SU-DHL-6 (cell line): ENCODE measurements around the gene EEF2K.
"Not testable (repeated sequence)": the region's sequence is repeated elsewhere in the genome, so short reads cannot be mapped to it uniquely, and the experiment has no call there.

Experiments
- H2AFZ ChIP-seq: fragments of 200-600 bp; sonication (generic); 2 replicates; pipeline ENCODE4 v1.6.1; 2014; ENCODE audit warnings: low read depth, mild to moderate bottlenecking, moderate library complexity, mixed read lengths, antibody characterized with exemption, low read length; ENCODE audit not compliant: severe bottlenecking
- H3F3A ChIP-seq: fragments of 200-600 bp; shearing (Covaris generic); 2 replicates; pipeline ENCODE4 v1.6.0; 2016; ENCODE audit warnings: antibody characterized with exemption, mild to moderate bottlenecking; ENCODE audit not compliant: insufficient read depth
- H3K27ac ChIP-seq: fragments of 200-600 bp; sonication (generic); 2 replicates; pipeline ENCODE4 v1.5.1; 2016; ENCODE audit warnings: low read depth, mild to moderate bottlenecking, low read length, moderate library complexity, mixed read lengths
- H3K27me3 ChIP-seq: fragments of 200-600 bp; sonication (generic), shearing (Covaris generic); 2 replicates; pipeline ENCODE4 v1.6.0; 2014; ENCODE audit warnings: mild to moderate bottlenecking, low read length
- H3K36me3 ChIP-seq: fragments of 200-600 bp; sonication (generic); 2 replicates; pipeline ENCODE4 v1.6.1; 2014; ENCODE audit warnings: mild to moderate bottlenecking, low read length, mixed read lengths
- H3K4me2 ChIP-seq: fragments of 300-600, 200-600 bp; shearing (Covaris generic), sonication (generic); 2 replicates; pipeline ENCODE4 v1.6.0; 2014; ENCODE audit warnings: low read length, low read depth, mild to moderate bottlenecking; ENCODE audit not compliant: poor library complexity, severe bottlenecking
- H3K4me3 ChIP-seq: fragments of 200-600 bp; sonication (generic); 2 replicates; pipeline ENCODE4 v1.5.1; 2014; ENCODE audit warnings: antibody characterized with exemption, low read length, mild to moderate bottlenecking, mixed read lengths; ENCODE audit not compliant: insufficient read depth, poor library complexity, severe bottlenecking
- H3K79me2 ChIP-seq: fragments of 200-600 bp; sonication (generic); 2 replicates; pipeline ENCODE4 v1.6.1; 2014; ENCODE audit warnings: mild to moderate bottlenecking, low read length, moderate library complexity; ENCODE audit not compliant: insufficient read depth
- H3K9ac ChIP-seq: fragments of 200-600 bp; sonication (generic); 2 replicates; pipeline ENCODE4 v1.7.0; 2014; ENCODE audit warnings: mild to moderate bottlenecking, low read length
- H3K9me2 ChIP-seq: fragments of 200-600 bp; sonication (generic); replicated peaks from 2 replicates; pipeline ENCODE4 v1.6.1; 2014; ENCODE audit warnings: low read length; ENCODE audit not compliant: insufficient read depth
- H3K9me3 ChIP-seq: fragments of 200-600 bp; sonication (generic); 2 replicates; pipeline ENCODE4 v1.6.1; 2014; ENCODE audit warnings: low read length, mixed read lengths; ENCODE audit not compliant: insufficient read depth
- H4K20me1 ChIP-seq: fragments of 200-600 bp; sonication (generic); 2 replicates; pipeline ENCODE4 v1.6.1; 2014; ENCODE audit warnings: low read depth, mild to moderate bottlenecking, antibody characterized with exemption, low read length, moderate library complexity, mixed read lengths
- EZH2phosphoT487 ChIP-seq: fragments of 200-600 bp; sonication (generic), shearing (Covaris generic); conservative IDR thresholded peaks from 2 replicates; pipeline ENCODE4 v1.6.1; 2018; ENCODE audit warnings: mild to moderate bottlenecking, antibody characterized with exemption, low read length, moderate library complexity, mixed read lengths
- TF ChIP-seq, protein P1 (sequence below): fragments of 200-600 bp; sonication (generic); IDR thresholded peaks from one replicate; pipeline ENCODE4 v1.5.1; 2017; ENCODE audit warnings: antibody characterized with exemption, mild to moderate bottlenecking, low read length, moderate library complexity; ENCODE audit not compliant: insufficient read depth, poor library complexity, severe bottlenecking

The EEF2K gene

DNA sequence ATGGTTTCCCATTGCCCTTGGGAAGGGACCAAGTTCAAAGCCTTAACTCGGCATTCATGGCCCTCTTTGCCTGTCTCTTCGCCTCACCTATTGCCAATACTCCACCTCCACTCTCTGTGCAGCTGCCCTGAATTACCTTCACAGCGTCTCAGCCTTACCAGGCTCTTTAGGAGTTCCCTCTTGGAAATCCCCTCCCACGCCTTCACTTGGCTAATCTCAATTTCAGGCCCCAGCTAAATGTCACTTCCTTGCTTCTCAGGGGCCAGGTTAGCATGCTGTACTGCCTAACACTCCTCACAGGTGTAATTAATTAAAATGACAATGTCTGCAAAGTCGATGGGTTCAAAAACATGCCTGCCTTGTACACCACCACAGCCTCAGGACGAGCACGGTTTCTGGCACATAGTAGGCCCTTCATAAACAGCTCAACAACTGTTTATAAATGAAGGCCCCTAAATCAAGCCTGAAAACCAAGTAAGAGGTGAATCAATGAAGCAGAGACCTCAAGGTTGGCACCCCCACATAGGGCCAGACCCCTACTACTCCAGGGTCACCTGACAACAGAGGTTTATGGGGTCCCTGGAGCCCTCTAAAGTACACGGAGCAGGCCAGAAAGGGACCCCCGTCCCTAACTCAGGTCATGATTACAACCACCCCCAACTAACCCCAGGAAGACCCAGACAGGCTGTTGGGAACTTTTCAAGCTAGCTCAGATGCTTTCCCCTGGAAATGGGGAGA, 11.2 kb upstream of the EEF2K start:
- H3K27ac ChIP-seq: no peak overlapping the region
- H3F3A ChIP-seq: peaks cover 8% of the 10 kb centered on the region; the same call in 1 of the 2 replicates
- peak overlapping the region; percentile 94 for H3K4me2 ChIP-seq
- no peaks in the 10 kb centered on the region for H4K20me1 ChIP-seq
- no peak overlapping the region for H2AFZ ChIP-seq
- H3K9me2 ChIP-seq: no peaks in the 10 kb centered on the region
- no peaks in the 10 kb centered on the region for H3K79me2 ChIP-seq
- no peaks in the 10 kb centered on the region for H3K9me3 ChIP-seq
- H3K27me3 ChIP-seq: no peaks in the 10 kb centered on the region
- H3K4me3 ChIP-seq: peak overlapping the region; percentile 76
- TF ChIP-seq, protein P1, sequence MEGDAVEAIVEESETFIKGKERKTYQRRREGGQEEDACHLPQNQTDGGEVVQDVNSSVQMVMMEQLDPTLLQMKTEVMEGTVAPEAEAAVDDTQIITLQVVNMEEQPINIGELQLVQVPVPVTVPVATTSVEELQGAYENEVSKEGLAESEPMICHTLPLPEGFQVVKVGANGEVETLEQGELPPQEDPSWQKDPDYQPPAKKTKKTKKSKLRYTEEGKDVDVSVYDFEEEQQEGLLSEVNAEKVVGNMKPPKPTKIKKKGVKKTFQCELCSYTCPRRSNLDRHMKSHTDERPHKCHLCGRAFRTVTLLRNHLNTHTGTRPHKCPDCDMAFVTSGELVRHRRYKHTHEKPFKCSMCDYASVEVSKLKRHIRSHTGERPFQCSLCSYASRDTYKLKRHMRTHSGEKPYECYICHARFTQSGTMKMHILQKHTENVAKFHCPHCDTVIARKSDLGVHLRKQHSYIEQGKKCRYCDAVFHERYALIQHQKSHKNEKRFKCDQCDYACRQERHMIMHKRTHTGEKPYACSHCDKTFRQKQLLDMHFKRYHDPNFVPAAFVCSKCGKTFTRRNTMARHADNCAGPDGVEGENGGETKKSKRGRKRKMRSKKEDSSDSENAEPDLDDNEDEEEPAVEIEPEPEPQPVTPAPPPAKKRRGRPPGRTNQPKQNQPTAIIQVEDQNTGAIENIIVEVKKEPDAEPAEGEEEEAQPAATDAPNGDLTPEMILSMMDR: no peak
- TF ChIP-seq EZH2phosphoT487: no peak
- no peaks in the 10 kb centered on the region for H3K36me3 ChIP-seq
- H3K9ac ChIP-seq: no peak overlapping the region

DNA sequence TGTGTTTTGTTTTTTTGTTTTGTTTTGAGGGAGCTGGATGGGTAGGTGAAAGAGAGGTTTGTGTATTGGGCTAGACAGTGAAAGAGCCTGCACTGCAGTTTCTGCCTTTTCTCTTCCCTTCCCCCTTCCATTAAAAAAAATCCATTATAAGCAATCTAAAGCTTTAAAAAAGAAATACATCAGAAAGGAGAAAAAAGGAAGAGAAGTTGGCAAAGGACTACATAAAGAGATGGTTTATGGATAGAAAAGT, 10.7 kb upstream of the EEF2K start:
- Histone ChIP-seq H3K4me2 (peak overlapping the region; percentile 94), H2AFZ (no peak overlapping the region)

DNA sequence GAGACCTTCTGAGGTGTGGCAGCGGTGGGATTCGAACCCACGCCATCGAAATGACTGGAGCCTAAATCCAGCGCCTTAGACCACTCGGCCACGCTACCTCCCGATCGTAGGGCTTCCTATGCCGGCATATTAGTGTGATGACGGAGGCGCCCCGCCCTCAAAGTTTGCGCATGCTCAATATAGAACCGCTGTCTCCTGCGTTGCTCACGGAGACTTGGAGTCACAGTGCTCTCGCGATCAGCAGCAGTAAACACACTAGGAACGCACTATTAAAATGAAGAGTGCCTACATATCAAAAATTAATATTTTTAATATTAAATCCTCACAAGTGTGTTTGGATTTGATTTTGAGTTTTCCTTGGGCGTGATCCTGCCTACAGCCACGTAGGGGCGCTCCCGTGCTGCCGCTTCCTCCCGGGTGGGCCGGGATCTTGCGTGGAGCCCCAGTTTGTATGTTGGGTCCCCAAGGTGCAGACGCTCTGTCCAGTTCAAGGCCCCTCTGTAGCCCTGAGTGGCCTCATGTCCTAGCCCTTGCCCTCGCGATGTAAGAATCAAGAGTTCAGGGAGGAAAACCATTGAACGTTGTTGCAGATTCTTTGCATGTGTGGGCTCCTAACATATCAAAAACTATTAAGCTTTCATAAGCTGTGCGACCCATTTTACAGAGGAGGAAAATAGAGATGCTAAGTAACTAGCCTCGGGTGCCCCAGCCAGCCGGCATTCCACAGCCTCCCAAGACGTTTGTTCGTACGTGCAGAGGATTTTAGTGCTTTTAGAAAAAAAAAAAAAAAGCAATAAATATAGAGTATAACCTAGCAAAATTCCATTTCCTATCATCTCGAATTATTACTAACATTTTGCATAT, 10.2 kb upstream of the EEF2K start:
- no peaks in the 10 kb centered on the region for H4K20me1 ChIP-seq
- no peaks in the 10 kb centered on the region for H3K36me3 ChIP-seq
- peak overlapping the region; percentile 94 for H3K4me2 ChIP-seq
- no peaks in the 10 kb centered on the region for H3K27me3 ChIP-seq
- H3K27ac ChIP-seq: peak overlapping the region; percentile 19; the same call in 1 of the 2 replicates
- no peaks in the 10 kb centered on the region for H3K9me2 ChIP-seq
- peak overlapping the region; percentile 66 for H3K9ac ChIP-seq
- no peaks in the 10 kb centered on the region for H3K9me3 ChIP-seq
- TF ChIP-seq, protein P1: peak; percentile 67
- TF ChIP-seq EZH2phosphoT487: no peak
- peak overlapping the region; percentile 98 for H2AFZ ChIP-seq
- H3F3A ChIP-seq: peaks cover 8% of the 10 kb centered on the region; the same call in 1 of the 2 replicates
- H3K79me2 ChIP-seq: no peaks in the 10 kb centered on the region
- peak overlapping the region; percentile 76 for H3K4me3 ChIP-seq

More for the DNA sequence above, 10.7 kb upstream of the EEF2K start:
- no peaks in the 10 kb centered on the region for H3K9me2 ChIP-seq
- H3K9me3 ChIP-seq: no peaks in the 10 kb centered on the region
- no peaks in the 10 kb centered on the region for H4K20me1 ChIP-seq
- H3K27me3 ChIP-seq: no peaks in the 10 kb centered on the region
- H3K36me3 ChIP-seq: no peaks in the 10 kb centered on the region
- no peak for TF ChIP-seq EZH2phosphoT487
- TF ChIP-seq, protein P1: no peak
- H3K79me2 ChIP-seq: no peaks in the 10 kb centered on the region
- peaks cover 8% of the 10 kb centered on the region; the same call in 1 of the 2 replicates for H3F3A ChIP-seq
- no peak overlapping the region for H3K9ac ChIP-seq
- H3K27ac ChIP-seq: no peak overlapping the region
- peak overlapping the region; percentile 76 for H3K4me3 ChIP-seq

DNA sequence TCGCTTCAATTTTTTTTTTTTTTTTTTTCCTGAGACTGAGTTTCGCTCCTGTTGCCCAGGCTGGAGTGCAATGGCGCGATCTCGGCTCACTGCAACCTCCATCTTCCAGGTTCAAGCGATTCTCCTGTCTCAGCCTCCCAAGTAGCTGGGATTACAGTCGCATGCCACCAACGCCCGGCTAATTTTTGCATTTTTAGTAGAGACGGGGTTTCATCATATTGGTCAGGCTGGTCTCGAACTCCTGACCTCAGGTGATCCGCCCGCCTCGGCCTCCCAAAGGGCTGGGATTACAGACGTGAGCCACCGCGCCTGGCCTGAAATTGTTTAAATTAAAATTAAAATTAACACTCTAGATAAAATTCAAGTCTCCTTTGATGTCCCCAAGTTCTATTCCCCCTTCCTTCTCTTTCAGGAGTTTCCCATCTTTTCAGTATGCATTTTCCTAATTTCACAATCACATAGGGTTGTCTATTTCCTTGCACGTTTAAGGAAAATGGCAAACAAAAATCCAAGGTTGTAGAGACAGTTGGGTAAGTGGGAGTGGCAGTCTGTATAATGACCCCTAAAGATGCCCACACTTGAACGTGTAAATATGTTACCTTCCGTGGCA, 9.4 kb upstream of the EEF2K start:
- peak overlapping the region; percentile 98 for H2AFZ ChIP-seq
- H3K27ac ChIP-seq, H3K36me3 ChIP-seq: not testable (repeated sequence)

More for the DNA sequence above, 9.4 kb upstream of the EEF2K start:
- not testable (repeated sequence) for H3K9me2 ChIP-seq, H3K79me2 ChIP-seq, H4K20me1 ChIP-seq, H3K9me3 ChIP-seq, H3F3A ChIP-seq, H3K27me3 ChIP-seq
- Histone ChIP-seq H3K9ac (peak overlapping the region; percentile 66; the same call in 1 of the 2 replicates), H3K4me3 (peak overlapping the region; percentile 76), H3K4me2 (peak overlapping the region; percentile 94)
